ENCODE measurements around the gene SPAG6. TPM values are rescaled to one million over a fixed set of nuclear protein-coding genes. Genes with fewer than 3 reads are reported as not detected.

Gene SPAG6
- total and polyA plus RNA-seq, 2 of the 8 experiments (the other 6 are each of a cell fraction or from before 2014, with no cell fraction given): 0.14 TPM; not detected in 1

- TF ChIP-seq CTCF (IDR thresholded peaks at IDR 0.05; ENCODE audit: control extremely low read depth in 1 of 3, insufficient read depth in 1 of 3, low read depth in 1 of 3, low read length in 3 of 3) (no peak), ATF2 (IDR thresholded peaks at IDR 0.05; ENCODE audit: low read length) (no peak), BACH1 (IDR thresholded peaks at IDR 0.05; ENCODE audit: low read length) (no peak)
Measured at GRCh38 chr10:22316286-22317075, 28.8 kb upstream of the SPAG6 start, which contains the start of gene COMMD3 (continued).

Data from H1 (cell line).